ENCODE data around the gene LAMA3.
A peak's percentile ranks its signal among the peaks of the same experiment; 100 is the strongest.

Gene LAMA3

DNA sequence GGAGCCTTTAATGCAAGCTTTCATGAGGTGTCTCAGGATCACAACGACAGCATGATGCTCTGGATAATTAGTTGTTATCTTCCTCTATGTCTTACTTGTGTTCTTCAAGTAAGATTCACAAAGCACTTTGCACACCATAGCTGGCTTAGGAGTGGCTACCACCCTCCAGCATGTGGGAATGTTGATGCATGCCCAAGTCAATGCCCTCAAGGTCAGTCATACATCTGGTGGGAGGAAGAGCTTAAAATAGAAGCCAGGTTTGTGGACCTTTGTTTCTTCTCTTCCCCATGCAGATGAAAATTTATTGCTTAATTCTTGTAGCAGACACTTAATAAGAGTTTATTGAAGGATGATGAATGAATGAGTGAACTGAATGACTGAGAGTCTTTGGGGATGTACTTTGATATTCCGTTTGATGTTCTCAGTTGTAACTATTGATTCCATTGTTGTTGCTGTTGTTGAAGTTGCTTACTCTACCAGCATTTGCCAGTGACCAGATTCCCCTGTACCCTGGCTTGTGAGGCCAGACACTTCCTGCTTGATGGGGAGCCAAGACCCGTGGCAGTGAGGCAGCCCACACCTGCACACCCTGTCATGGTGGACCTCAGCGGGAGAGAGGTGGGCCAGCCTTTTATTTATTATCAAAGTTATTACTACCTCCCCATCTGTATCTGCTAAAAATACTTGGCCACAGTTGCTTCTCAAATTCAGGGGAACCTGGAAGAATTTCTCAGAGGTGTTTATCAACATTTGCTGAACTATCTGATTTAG is 137.8 kb downstream of the LAMA3 start:
- no peak for DNase-seq

GRCh38 chr18:23827681-23828080 is 138.4 kb downstream of the LAMA3 start:
- DNase-seq, result no peak

GRCh38 chr18:23828426-23828825 is 139.2 kb downstream of the LAMA3 start:
- peak; percentile 34 to 43 for DNase-seq

GRCh38 chr18:23832911-23833310 is 143.7 kb downstream of the LAMA3 start:
- DNase-seq, result no peak

DNA sequence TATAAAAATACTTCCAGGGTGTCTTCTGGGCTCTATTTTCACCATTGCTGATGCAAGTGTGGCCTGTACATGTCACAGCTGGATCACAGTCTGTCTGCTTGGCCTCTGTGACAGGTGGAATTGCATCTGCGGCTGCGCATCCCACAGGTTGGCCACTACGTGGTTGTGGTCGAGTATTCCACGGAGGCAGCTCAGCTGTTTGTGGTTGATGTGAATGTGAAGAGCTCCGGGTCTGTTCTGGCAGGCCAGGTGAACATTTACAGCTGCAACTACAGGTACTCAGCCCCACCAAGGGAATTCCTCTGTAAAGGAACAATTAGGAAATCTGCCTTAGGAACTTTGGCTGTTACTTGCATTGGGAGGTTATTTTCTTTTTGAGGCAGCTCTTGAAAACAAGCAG is 144.5 kb downstream of the LAMA3 start:
- DNase-seq, result no peak

- DNase-seq, result no peak
These were observed 145.8 kb downstream of the LAMA3 start for GRCh38 chr18:23835091-23835490.

GRCh38 chr18:23835506-23835905 is 146.3 kb downstream of the LAMA3 start:
- no peak for DNase-seq

- no peak for DNase-seq
These were observed 148.3 kb downstream of the LAMA3 start for GRCh38 chr18:23837591-23837990.

DNA sequence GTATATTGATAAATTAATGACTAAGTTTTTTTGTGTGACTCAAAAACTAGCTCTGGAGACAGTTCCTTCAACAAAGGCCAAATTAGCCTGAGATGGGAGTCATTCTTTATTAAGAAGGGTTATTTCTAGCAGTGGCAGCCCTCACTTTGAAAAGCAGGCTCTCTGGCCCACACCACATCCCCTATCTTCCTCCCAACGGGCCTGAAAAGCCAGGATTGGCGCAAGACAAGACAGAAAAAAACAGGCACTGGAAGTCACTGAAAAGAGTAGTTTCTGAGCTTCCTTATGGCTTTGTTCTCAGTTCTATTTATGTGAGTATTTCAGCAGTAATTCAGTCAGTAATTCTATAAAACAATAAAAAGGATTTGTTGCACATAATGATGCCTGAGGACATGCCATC is 149.0 kb downstream of the LAMA3 start:
- no peak for DNase-seq

GRCh38 chr18:23838801-23839366 is 149.6 kb downstream of the LAMA3 start:
- no peak for DNase-seq

DNA sequence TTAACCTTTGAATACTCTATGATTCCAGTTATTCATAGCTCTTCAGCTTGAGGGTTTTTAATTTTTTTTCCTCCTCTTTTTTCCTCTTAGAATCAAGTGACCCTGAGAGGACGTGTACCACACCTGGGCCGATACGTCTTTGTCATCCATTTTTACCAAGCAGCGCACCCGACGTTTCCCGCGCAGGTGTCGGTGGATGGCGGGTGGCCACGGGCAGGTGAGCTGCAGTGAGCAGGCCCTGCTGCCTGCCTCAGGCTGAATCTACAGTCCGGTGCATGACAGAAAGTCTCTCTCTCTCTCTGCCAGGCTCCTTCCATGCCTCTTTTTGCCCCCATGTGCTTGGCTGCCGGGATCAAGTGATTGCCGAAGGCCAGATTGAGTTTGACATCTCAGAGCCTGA is 153.1 kb downstream of the LAMA3 start:
- no peak for DNase-seq

DNA sequence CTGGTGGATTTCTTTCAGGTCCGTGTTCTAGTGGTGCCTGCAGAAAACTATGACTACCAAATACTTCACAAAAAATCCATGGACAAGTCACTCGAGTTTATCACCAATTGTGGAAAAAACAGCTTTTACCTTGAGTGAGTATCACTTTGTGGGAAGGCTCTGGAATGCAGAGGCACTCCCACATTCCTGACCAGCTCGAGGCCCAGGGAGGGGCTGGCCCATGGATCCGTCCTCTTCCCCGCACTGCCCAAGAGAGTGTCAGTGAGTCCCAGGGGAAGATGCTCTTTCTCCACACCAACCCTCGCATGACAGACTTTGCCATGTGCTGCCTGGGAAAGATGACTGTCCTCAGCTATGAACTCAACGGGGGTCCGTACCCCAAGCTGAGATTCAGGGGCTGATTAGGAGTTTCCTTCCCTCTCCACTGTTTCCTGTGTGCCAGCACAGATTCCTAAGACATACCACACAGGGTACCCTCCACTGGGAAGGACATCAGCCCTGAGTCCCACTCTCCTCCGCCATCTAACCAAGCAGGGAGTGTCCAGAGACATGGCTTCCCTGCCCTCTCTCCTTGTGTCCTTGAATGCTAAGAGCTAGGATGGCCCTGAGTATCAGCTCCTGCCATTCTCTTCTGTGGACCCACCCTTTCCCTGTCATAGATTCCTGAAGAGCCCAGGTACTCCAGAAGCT is 155.9 kb downstream of the LAMA3 start:
- no peak for DNase-seq

- DNase-seq, result no peak
These were observed 156.9 kb downstream of the LAMA3 start for GRCh38 chr18:23845988-23846630.

DNA sequence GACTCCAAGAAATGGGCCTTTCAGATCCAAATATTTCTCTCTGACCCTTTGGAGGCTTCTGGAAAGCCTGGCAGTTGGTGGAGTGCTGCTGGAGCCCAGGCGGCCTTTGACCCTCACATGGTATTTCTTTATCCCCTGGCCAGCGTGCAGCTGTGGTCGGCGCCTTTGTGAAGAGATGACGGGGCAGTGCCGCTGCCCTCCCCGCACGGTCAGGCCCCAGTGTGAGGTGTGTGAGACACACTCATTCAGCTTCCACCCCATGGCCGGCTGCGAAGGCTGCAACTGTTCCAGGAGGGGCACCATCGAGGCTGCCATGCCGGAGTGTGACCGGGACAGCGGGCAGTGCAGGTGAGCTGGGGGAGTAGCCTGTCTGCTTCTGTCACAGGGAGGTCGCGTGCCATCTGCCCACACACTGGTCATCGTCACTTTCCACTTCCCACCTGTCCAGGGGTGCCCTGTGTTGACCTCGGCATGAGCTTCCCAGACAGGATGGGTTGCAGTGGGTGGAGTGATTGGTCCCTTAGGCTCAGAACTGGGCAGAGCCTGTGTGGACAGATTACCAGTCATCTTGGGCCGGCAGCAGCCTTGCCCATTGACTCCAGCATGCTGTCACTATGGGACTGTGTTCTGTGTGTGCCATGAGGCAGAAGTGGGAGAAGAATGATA is 158.2 kb downstream of the LAMA3 start:
- no peak for DNase-seq

DNA sequence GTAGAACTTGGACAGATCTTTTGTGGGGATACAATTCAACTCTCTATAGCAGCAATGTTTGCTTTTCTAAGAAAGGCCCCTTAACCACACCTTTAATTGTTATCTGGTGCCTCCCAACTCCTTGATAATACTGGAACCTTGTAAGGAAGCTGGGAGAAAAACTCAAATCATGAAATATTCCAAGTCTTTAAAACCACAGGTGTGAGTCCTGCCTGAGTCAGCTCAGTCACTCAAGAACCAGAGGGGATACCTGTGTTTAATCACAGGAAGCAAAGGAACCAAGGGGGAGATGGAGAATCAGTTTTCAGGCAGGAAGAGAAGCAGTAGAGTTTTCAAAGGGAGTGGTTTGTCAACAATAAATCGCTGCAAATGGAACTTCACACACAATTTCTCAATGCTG is 159.9 kb downstream of the LAMA3 start:
- no peak for DNase-seq

DNA sequence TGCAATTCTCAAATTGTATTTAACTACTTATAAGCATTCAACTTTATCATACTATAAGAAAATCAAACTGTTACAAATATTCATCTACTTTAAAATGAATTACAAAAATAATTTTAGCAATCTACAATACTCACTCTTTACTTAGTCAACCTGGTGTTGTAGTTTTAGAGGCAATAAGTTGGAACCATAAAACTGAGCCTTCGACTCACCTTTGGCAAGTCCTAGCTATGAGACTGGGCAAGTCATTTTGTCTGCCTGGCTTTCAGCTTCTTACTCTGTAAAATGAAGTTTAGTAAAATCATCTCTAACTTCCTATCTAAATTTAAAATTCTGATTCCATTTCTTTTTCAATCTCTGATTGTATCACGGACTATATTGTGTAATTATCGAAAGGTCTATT is 161.0 kb downstream of the LAMA3 start:
- DNase-seq, result no peak

- no peak for DNase-seq
These were observed 162.3 kb downstream of the LAMA3 start for GRCh38 chr18:23851470-23852002.

DNA sequence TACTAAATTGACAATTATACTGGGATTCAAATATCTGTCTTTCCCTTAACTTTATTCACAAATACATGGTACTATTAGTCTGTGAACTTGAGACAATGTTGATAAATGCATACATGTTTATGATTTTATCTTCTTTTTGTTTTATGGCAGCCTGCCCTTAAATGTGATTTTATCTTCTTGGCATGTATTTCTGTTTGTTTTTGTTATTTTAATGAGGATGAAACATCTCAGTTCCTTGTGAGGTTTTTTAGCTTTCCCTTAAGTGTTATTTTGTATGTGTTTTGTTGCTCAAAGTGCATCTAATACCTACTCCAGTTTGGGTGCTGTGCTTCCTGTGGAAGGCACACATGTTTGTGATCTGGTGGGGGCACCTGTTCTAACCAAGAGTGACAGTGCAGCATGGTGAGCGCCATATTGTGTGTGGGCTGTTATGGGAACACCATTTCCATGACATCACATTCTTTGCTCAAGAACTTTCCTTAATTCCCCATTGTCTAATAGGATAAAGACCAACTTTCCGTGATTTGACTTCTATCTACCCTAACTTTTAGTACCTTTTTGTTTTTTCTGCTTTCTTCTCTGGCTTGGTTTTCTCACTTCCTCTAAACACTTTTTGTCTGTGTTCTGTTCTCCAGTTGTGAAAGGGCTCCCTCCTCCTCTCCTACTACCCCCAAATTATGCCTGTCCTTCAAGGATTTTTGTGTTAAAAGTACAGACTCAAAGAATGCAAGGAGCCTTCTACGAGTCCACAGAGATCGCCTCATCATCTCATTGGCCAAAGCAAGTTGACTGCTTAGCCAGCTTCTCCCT is 163.2 kb downstream of the LAMA3 start:
- no peak for DNase-seq

DNA sequence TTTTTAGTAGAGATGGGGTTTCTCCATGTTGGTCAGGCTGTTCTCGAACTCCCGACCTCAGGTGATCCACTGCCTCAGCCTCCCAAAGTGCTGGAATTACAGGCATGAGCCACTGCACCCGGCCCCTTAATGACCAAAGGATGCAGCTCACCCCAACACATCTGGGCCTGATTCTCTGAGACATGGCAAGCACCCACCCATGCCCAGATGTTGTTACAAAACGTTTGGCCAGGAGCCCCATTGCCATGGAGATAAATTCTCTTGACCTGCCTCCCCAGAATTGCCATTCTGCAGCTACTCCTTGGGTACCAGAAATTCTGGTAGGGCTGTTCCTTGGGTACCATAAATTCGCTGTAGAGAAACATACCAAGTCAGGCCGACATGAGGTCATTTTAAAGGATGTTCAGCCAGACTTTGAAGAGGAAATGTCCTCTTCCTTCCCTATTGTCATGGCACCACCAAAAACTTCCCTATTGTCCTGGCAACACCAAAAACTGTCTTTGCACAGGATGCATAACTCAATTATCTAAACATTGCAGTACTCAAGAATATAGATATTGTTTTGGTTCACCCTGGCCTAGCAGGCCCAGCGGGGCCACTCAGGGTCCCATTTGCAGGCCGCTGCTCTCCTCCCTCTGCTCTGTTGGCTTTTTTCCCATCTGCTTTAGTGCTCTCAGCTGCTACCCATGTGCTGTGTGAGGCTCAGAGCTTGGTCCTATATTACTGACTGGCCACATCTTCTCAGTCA is 164.4 kb downstream of the LAMA3 start:
- no peak for DNase-seq

DNA sequence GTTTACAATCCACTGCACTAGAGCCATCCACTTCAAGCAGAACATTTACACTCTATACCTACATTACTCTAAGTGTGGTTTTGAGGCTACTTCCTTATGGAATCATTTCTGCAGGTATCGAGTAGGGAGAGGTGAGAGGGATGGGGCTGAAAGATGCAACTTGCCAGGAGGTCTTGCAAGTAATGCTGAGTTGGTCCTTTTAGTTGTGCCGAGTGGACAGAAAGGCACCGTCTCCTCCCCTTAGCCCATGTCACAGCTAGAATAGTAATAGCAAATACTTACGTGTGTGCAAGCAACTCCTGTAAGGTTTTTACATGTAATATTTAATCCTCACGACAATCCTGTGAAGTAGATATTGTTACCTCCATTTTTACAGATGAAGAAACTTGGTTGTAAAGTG is 166.5 kb downstream of the LAMA3 start:
- no peak for DNase-seq

DNA sequence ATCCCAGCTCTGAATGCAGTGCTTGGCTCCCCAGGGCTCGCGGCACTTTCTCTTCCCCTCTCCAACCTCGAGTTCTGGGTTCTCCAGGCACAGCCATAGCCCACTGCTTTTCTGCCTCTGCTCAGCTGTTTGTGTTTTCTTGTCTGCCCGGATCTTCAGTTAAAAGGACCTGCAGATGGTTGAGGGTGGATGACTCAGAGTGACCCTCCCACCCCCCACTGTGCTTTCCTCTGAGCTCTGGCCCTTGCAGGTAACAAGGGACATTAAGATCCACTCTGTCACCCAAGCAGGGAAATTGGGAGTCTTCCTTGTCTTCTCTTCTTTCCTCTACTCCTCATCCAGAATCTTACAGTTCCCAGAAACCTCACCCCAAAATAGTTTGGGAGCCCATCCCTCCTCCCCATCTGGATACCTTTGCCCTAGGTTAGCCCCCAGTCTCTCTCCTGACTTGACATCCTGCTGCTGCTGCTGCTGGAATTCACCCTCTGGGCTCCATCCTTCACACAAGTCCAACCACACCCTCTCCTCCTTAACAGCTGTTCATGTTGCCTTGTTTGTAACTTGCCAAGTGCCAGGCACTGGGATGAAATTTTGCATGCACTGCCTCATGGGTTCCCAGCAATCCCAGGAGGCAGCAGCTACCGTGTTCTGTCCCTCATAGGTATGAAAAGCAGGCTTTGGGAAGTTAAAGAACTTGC is 167.4 kb downstream of the LAMA3 start:
- DNase-seq, result no peak

All from AML-193 (cell line).